Measurements from ENCODE around the gene C1orf35.
A peak's percentile ranks its signal among the peaks of the same experiment; 100 is the strongest.

GRCh38 chr1:228109962-228110488 is 6.9 kb upstream of the C1orf35 start:
- TF ChIP-seq CTCF (IDR thresholded peaks at IDR 0.05): no peak
- peak; percentile 6 for TF ChIP-seq POLR2A (IDR thresholded peaks at IDR 0.05)
